K562 (cell line): ENCODE data around the gene MICU1. TPM values are rescaled to one million over a fixed set of nuclear protein-coding genes. Genes with fewer than 3 reads are reported as not detected.

ENCODE experiments used
- ATAC-seq: fragments of 200-7000 bp; cut with Tn5 transposase; 3 replicates; pipeline ENCODE4 v1.9.1; 2020; ENCODE audit warnings: moderate library complexity
- BruUV-seq: library from RNA; stranded (reverse); fragments of 400-500 nt; replicated peaks from 2 replicates; lab custom pipeline; 2021; lab: Mats Ljungman, UMichigan
- CTCF ChIA-PET: fragments of 300-600 bp; formaldehyde crosslinking; extraction: SDS; loops from one replicate; lab custom pipeline; 2021; ENCODE audit warnings: low intra/inter-chr PET ratio; lab: Yijun Ruan, JAX
- POLR2A ChIA-PET: fragments of 300-600, 350-650 bp; sonication (Branson Sonifier 250); formaldehyde crosslinking; extraction: SDS; loops from one replicate; lab custom pipeline; 2021; ENCODE audit warnings: antibody characterized with exemption, inconsistent platforms; lab: Yijun Ruan, JAX
- DNase-seq, 4 experiments: peaks; one replicate each; pipeline versions ENCODE4 v3.0.0 to v3.0.0-alpha.2; 2011 to 2018; ENCODE audit warnings: low spot score in 3 of 4, mixed read lengths in 3 of 4; ENCODE audit errors: extremely low read depth in 1 of 4
- FAIRE-seq: peaks from 2 replicates; lab custom pipeline; 2011; peaks lifted over from hg19 to GRCh38; lab: Jason Lieb, UNC
- H2AFZ ChIP-seq: 2 replicates; pipeline ENCODE4 v1.6.0; 2011; ENCODE audit warnings: low read depth, low read length, control low read depth, inconsistent platforms
- H3K27ac ChIP-seq: fragments of 200-600 bp; 3 replicates; pipeline ENCODE4 v1.8.0; 2011; ENCODE audit warnings: low read depth, mild to moderate bottlenecking, control low read depth, inconsistent platforms, low read length, moderate library complexity, mixed read lengths; ENCODE audit errors: extremely low read depth
- H3K27me3 ChIP-seq, 2 experiments: fragments of 300-600 bp in 1 of 2; 2 replicates in 1 of 2; 3 replicates in 1 of 2; pipeline versions ENCODE4 v1.6.0 to v1.8.0; 2011; ENCODE audit warnings: inconsistent platforms in 2 of 2, low read length in 2 of 2, mild to moderate bottlenecking in 1 of 2, mixed read lengths in 1 of 2, moderate library complexity in 1 of 2; ENCODE audit not compliant: control insufficient read depth in 2 of 2, insufficient read depth in 2 of 2
- H3K36me3 ChIP-seq: fragments of 300-600 bp; 3 replicates; pipeline ENCODE4 v1.8.0; 2011; ENCODE audit warnings: mild to moderate bottlenecking, low read length, inconsistent platforms; ENCODE audit not compliant: control insufficient read depth, insufficient read depth
- H3K4me1 ChIP-seq, 2 experiments: fragments of 200-600 bp in 1 of 2; replicated peaks in 1 of 2; 2 replicates in 1 of 2; 3 replicates in 1 of 2; pipeline versions ENCODE4 v1.5.1 to v1.8.0; 2011; ENCODE audit warnings: inconsistent platforms in 2 of 2, low read length in 2 of 2, mild to moderate bottlenecking in 1 of 2, mixed read lengths in 1 of 2, moderate library complexity in 1 of 2; ENCODE audit not compliant: control insufficient read depth in 2 of 2, insufficient read depth in 2 of 2
- H3K4me2 ChIP-seq: 2 replicates; pipeline ENCODE4 v1.6.1; 2011; ENCODE audit warnings: low read length, control low read depth, inconsistent platforms, mixed read lengths; ENCODE audit not compliant: insufficient read depth
- H3K4me3 ChIP-seq: fragments of 200-600 bp; sonication (generic), shearing (Covaris generic); 2 replicates; pipeline ENCODE4 v1.5.1; 2016; ENCODE audit warnings: control low read depth, inconsistent platforms
- H3K79me2 ChIP-seq: fragments of 200-600 bp; 3 replicates; pipeline ENCODE4 v1.8.0; 2011; ENCODE audit warnings: low read length, inconsistent platforms; ENCODE audit not compliant: control insufficient read depth, insufficient read depth
- H3K9ac ChIP-seq, 2 experiments: 2 replicates each; pipeline versions ENCODE4 v1.6.0 to v1.6.1; 2011; ENCODE audit warnings: low read depth in 2 of 2, low read length in 2 of 2, control low read depth in 1 of 2, inconsistent platforms in 1 of 2, mild to moderate bottlenecking in 1 of 2, mixed read lengths in 1 of 2; ENCODE audit not compliant: insufficient read depth in 1 of 2
- H3K9me1 ChIP-seq: one replicate; pipeline ENCODE4 v1.6.0; 2011; ENCODE audit warnings: inconsistent platforms, mild to moderate bottlenecking, low read length, moderate library complexity; ENCODE audit not compliant: control insufficient read depth, insufficient read depth
- H3K9me3 ChIP-seq: replicated peaks from 2 replicates; pipeline ENCODE4 v1.5.1; 2011; ENCODE audit warnings: low read depth, low read length, inconsistent platforms; ENCODE audit not compliant: control insufficient read depth, insufficient read depth
- H4K20me1 ChIP-seq: replicated peaks from 2 replicates; pipeline ENCODE4 v1.6.1; 2011; ENCODE audit warnings: low read length, inconsistent platforms, mixed read lengths; ENCODE audit not compliant: control insufficient read depth, insufficient read depth
- CEBPB ChIP-seq: fragments of 450-650 bp; IDR thresholded peaks from 2 replicates; pipeline ENCODE4 v1.6.1; 2016; ENCODE audit warnings: missing genetic modification characterization, missing compliant biosample characterization
- EGR1 ChIP-seq: fragments of 450-650 bp; conservative IDR thresholded peaks from 2 replicates; pipeline ENCODE4 v1.6.1; 2017; ENCODE audit warnings: mild to moderate bottlenecking
- FOSL1 ChIP-seq: fragments of 200-800 bp; sonication (Bioruptor generic); conservative IDR thresholded peaks from 2 replicates; pipeline ENCODE4 v1.6.1; 2016; ENCODE audit warnings: missing genetic modification characterization, missing compliant biosample characterization
- MLX ChIP-seq, 2 experiments: fragments of 450-650 bp in 1 of 2; sonication (generic) in 1 of 2; formaldehyde crosslinking; conservative IDR thresholded peaks; 2 replicates each; pipeline versions ENCODE4 v1.4.0 to v1.8.1; 2020 to 2022; ENCODE audit warnings: mild to moderate bottlenecking in 1 of 2, missing genetic modification reagents in 1 of 2
- SMARCA4 ChIP-seq: fragments of 450-650 bp; IDR thresholded peaks from 2 replicates; pipeline ENCODE4 v1.6.1; 2016
- ZBTB17 ChIP-seq: fragments of 450-650 bp; formaldehyde crosslinking; IDR thresholded peaks from 2 replicates; pipeline ENCODE4 v1.4.0; 2020; ENCODE audit warnings: mild to moderate bottlenecking
- ZC3H11A ChIP-seq: IDR thresholded peaks from 2 replicates; pipeline ENCODE4 v1.6.1; 2012; ENCODE audit warnings: low read depth, low read length, improper control_type of control experiment
- WGBS: fragments of 100-300 bp; shearing (Covaris generic); methylation state at CpG from one replicate; pipeline ENCODE4 v1.1.6; 2016; ENCODE audit warnings: low coverage, mixed read lengths; ENCODE audit not compliant: insufficient coverage; ENCODE audit errors: missing lambda C conversion rate; 5-methylcytosine and 5-hydroxymethylcytosine counted together
- in situ Hi-C: fragments of 300-500 bp; cut with MboI; formaldehyde crosslinking; loops from 4 replicates; pipeline ENCODE4 v1.15.0; 2018; ENCODE audit warnings: inconsistent platforms, mixed read lengths
- intact Hi-C: fragments of 100-400 bp; cut with micrococcal nuclease; formaldehyde crosslinking; loops from 2 replicates; pipeline ENCODE4 v1.14.2; 2022
- polyA plus RNA-seq, 8 experiments: library from polyadenylated mRNA; depleted of rRNA in 4 of 8; stranded (reverse) in 5 of 8; unstranded in 3 of 8; fragments of >200 nt; fragmentation: Nextera tagmentation in 2 of 8; fragmentation: Illumina TruSeq in 1 of 8; extraction: Ambion mirVana in 2 of 8; extraction: Trizol in 1 of 8; gene quantifications; 2 replicates each; pipeline versions ENCODE4 v1.2.1 to v1.2.3, GENCODE V29; 2011 to 2014; ENCODE audit warnings: inconsistent platforms in 1 of 8, missing spikeins in 1 of 8
- total RNA-seq, 7 experiments: library from RNA; depleted of rRNA in 6 of 7; stranded (reverse); fragments of >200 nt in 6 of 7; fragmentation: Illumina TruSeq in 2 of 7; extraction: Trizol in 2 of 7; gene quantifications; 2 replicates each; pipeline versions ENCODE4 v1.2.1 to v1.2.3, GENCODE V29; 2011 to 2021; ENCODE audit warnings: low replicate concordance in 1 of 7
- TF ChIP-seq, protein P1 (sequence below): sonication (generic); formaldehyde crosslinking; IDR thresholded peaks from 2 replicates; pipeline ENCODE4 v1.8.0; 2023; ENCODE audit warnings: mild to moderate bottlenecking, missing genetic modification reagents
- TF ChIP-seq, protein P2 (sequence below): fragments of 450-650 bp; IDR thresholded peaks from 2 replicates; pipeline ENCODE4 v1.6.1; 2016; ENCODE audit warnings: borderline replicate concordance

Gene MICU1
- total and polyA plus RNA-seq, 9 of the 15 experiments (the other 6 are each of a cell fraction or from before 2014, with no cell fraction given) = 29.3 to 76.8 (median 48.4) TPM

DNA sequence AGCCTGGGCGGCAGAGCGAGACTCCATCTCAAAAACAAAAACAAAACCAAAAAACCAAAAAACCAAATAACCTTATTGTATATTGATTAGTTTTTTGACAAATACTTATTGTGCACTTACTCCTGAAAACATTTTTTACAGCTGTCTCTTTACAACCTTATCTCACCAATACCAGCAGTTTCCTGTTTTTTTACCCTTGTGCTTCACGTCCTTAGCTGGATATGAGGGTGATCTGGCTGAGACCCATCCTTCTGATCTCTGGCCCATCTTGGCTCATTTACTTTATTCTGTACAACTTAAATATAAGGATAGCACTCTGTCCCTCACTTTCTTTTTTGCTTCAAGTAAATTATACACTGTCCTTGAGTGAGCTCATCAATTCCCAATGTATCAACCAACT, 166.6 kb downstream of the MICU1 start (continued):
- TF ChIP-seq, protein P1, sequence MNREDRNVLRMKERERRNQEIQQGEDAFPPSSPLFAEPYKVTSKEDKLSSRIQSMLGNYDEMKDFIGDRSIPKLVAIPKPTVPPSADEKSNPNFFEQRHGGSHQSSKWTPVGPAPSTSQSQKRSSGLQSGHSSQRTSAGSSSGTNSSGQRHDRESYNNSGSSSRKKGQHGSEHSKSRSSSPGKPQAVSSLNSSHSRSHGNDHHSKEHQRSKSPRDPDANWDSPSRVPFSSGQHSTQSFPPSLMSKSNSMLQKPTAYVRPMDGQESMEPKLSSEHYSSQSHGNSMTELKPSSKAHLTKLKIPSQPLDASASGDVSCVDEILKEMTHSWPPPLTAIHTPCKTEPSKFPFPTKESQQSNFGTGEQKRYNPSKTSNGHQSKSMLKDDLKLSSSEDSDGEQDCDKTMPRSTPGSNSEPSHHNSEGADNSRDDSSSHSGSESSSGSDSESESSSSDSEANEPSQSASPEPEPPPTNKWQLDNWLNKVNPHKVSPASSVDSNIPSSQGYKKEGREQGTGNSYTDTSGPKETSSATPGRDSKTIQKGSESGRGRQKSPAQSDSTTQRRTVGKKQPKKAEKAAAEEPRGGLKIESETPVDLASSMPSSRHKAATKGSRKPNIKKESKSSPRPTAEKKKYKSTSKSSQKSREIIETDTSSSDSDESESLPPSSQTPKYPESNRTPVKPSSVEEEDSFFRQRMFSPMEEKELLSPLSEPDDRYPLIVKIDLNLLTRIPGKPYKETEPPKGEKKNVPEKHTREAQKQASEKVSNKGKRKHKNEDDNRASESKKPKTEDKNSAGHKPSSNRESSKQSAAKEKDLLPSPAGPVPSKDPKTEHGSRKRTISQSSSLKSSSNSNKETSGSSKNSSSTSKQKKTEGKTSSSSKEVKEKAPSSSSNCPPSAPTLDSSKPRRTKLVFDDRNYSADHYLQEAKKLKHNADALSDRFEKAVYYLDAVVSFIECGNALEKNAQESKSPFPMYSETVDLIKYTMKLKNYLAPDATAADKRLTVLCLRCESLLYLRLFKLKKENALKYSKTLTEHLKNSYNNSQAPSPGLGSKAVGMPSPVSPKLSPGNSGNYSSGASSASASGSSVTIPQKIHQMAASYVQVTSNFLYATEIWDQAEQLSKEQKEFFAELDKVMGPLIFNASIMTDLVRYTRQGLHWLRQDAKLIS = no peak
- TF ChIP-seq MLX (CRISPR knock-in tag; conservative IDR thresholded peaks at IDR 0.05) = no peak
- TF ChIP-seq, all 486 proteins: peak for 5

GRCh38 chr10:72455889-72456595, 169.8 kb downstream of the MICU1 start:
- WGBS = 24% methylated on average over 3 of the region's 3 CpGs
- ChIA-PET CTCF (no interaction called here), POLR2A (interaction anchor here (0.6 to 1.6 kb wide), 5 partner anchors 9 to 660 kb away, joined by 3 to 8 read pairs (median 3); no protein-coding TSS in a partner anchor)
- ATAC-seq (peak; percentile 74), FAIRE-seq (no peak), DNase-seq (peak in 1 of 4 experiments; percentile 22)
- Histone ChIP-seq H3K27ac (no peak overlapping the region), H2AFZ (no peak overlapping the region), H3K9ac (no peak overlapping the region; a peak in 1 of 4 replicates), H3K27me3 (no peaks in the 10 kb centered on the region), H3K9me1 (no peaks in the 10 kb centered on the region), H3K9me3 (no peaks in the 10 kb centered on the region), H3K4me1 (peaks cover 0 to 5% of the 10 kb centered on the region in 2 experiments; a peak in 3 of 5 replicates), H3K79me2 (no peaks in the 10 kb centered on the region), H3K4me3 (no peak overlapping the region), H3K4me2 (no peak overlapping the region), H3K36me3 (no peaks in the 10 kb centered on the region; the same call in 2 of the 3 replicates), H4K20me1 (no peaks in the 10 kb centered on the region)
- intact Hi-C loops = no loop called here
- in situ Hi-C loops = no loop called here
- BruUV-seq = no TSS peak
- TF ChIP-seq CEBPB (tag) (peak; percentile 46), EGR1 (0 out of 2 replicates have a peak, but pooled peaks have one; percentile 8), ZC3H11A (no peak), ZBTB17 (CRISPR knock-in tag) (peak; percentile 64; the same call in 1 of the 2 replicates), SMARCA4 (0 out of 2 replicates have a peak, but pooled peaks have one; percentile 21), FOSL1 (tag) (peak; percentile 56)
- TF ChIP-seq, protein P2, sequence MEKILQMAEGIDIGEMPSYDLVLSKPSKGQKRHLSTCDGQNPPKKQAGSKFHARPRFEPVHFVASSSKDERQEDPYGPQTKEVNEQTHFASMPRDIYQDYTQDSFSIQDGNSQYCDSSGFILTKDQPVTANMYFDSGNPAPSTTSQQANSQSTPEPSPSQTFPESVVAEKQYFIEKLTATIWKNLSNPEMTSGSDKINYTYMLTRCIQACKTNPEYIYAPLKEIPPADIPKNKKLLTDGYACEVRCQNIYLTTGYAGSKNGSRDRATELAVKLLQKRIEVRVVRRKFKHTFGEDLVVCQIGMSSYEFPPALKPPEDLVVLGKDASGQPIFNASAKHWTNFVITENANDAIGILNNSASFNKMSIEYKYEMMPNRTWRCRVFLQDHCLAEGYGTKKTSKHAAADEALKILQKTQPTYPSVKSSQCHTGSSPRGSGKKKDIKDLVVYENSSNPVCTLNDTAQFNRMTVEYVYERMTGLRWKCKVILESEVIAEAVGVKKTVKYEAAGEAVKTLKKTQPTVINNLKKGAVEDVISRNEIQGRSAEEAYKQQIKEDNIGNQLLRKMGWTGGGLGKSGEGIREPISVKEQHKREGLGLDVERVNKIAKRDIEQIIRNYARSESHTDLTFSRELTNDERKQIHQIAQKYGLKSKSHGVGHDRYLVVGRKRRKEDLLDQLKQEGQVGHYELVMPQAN = no peak
